GM19452 (cell line): ENCODE data around the gene C18orf63.

Experiments used
- ATAC-seq: cut with Tn5 transposase; IDR thresholded peaks from one replicate; pipeline ENCODE4 v1.9.1; 2021; ENCODE audit not compliant: unreplicated experiment

Gene C18orf63

GRCh38 chr18:74375999-74376398 is 60.4 kb downstream of the C18orf63 start:
- ATAC-seq = no peak

GRCh38 chr18:74376523-74376922 is 60.9 kb downstream of the C18orf63 start:
- ATAC-seq = no peak

GRCh38 chr18:74377776-74378175 is 62.1 kb downstream of the C18orf63 start:
- no peak for ATAC-seq

GRCh38 chr18:74378179-74378682 is 62.6 kb downstream of the C18orf63 start:
- ATAC-seq = no peak

GRCh38 chr18:74380916-74381315 is 65.3 kb downstream of the C18orf63 start:
- no peak for ATAC-seq

GRCh38 chr18:74381621-74382295 is 66.1 kb downstream of the C18orf63 start:
- no peak for ATAC-seq

DNA sequence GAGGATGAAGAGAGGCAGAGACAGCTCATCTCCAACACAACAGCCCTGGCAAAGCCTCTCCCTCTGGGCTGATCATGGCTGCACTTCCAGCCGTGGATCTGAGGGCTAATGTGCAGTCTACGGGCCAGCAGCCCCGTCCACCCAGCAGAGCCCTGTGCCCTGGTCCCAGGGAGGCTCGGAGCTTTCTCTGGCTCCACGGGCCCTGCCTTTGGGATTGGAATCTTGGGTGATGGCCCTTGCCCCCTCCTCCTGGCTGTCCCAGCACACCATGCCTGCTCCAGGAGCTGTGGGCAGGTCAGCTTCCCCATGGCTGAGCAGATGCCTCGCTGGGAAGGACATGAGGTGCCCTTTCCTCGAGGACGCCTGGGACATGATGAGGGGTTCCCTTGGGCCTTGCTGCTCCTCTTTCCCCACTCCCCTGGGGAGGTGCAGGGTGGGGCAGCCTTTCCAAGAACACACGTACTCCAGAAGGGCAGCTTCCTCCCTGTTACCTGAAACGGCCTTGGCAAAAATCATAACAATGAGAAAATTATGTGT is 66.9 kb downstream of the C18orf63 start:
- ATAC-seq = no peak

DNA sequence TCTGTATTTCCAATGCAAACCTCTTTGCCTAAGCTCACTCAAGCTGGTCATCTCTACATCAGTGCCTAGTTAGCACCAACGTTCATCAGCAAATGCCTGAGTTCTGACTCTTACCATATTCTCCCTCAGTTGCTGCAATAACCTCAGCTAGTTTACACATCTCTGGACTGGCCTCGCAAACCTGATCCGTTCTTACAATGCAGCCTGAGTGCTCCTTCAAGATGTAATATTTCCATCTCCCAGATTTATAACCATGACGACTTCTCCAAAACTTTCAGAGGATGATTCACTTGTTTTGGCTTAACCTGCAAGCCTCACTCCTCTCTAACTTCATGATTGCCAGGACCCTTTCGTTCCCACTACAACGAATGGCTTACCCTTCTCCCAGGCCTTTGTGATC is 71.7 kb downstream of the C18orf63 start:
- no peak for ATAC-seq

DNA sequence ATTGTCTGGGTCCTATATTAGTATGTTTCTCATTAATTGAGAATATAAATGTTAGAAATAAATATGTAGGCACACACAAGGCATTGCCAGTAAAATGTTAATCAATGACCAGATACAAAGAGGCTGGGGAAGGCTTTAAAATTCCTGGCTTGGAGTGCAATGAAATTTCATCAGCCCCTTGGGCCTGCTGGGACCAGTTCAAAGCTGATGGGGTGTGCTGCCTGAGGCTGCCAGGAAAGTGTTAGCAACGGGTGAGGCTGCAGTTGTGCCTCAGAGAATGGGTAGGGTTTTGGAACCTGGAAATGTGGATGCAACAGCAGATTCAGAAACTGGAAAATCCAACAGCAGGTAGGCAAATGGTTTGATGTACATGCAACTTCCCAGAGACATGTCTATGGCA is 72.6 kb downstream of the C18orf63 start:
- no peak for ATAC-seq

GRCh38 chr18:74389171-74389927 is 73.7 kb downstream of the C18orf63 start:
- no peak for ATAC-seq

DNA sequence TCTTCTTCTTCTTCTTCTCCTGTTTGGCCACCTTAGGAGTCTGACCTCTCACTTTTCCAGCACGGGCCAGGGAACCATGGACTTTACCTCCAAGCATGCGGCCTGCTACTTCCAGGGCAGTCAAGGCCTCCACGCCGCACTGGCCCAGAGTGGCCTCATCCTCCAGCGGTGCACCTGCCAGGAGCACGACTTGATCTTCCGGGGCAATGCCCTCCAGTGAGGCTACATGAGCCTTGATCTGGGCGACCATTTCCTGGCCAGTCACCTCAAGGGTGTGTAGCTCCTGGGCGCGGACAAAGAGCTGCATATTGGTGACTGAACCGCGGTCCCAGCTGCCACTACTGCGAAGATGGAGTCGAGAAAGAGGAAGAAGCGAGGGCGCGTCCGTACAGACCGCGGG is 74.4 kb downstream of the C18orf63 start:
- no peak for ATAC-seq

GRCh38 chr18:74390900-74391299 is 75.3 kb downstream of the C18orf63 start:
- no peak for ATAC-seq

GRCh38 chr18:74392323-74392722 is 76.7 kb downstream of the C18orf63 start:
- no peak for ATAC-seq

GRCh38 chr18:74395006-74395405 is 79.4 kb downstream of the C18orf63 start:
- no peak for ATAC-seq

- no peak for ATAC-seq
These were observed 80.1 kb downstream of the C18orf63 start for GRCh38 chr18:74395648-74396154.

GRCh38 chr18:74396171-74397169 is 80.8 kb downstream of the C18orf63 start:
- ATAC-seq = no peak

DNA sequence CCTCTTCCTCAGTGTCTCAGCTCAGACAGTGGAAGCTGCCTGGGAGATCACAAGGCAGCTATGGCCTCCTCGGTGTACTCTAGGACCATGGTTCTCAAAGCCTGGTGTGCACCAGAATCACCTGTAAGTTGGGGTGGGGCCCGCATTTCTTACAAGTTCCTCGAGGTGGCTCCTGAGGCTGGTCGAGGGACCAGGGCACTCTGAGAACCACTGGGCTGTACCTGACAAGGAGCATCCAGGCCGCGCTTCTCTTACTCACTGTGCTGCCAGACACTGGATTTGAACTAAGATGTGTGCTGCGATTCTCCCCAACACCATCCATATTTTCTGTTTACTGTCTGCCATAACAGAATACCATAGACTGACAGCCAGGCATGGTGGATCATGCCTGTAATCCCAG is 81.9 kb downstream of the C18orf63 start:
- no peak for ATAC-seq

DNA sequence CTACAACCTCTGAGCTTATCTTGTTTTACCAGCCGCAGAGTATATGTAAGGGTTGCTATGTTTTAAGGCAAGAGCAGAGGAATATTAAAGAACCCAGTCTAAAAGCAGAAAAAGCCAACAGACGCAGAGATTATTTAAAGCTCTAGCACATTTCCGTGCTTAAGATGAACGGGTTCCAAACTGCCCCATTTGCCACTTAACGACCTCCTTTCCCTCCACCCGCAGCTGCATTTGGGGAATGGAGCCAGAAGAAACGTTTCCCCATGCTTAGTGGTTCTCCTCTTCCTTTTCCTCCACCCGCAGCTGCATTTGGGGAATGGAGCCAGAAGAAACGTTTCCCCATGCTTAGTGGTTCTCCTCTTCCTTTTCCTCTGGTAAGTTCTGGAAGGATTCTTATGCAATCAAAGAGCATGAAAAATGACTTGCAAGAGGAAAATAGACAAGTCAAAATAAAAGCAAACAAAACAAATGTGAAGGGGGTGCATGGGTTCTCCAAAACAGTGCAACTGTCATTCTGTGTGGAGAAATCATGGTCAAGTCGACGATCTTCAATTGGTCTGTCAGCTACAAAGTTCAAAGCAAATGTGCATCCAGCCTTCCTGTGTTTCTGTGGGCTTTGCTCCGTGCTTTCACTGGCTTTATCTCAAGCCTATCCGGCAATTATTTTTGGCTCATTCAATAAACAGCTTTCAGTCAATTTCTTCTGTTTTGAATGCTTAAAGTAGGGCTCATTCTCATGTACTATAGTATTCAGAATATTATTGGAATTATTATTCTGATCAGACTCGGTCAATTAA is 83.7 kb downstream of the C18orf63 start:
- no peak for ATAC-seq

GRCh38 chr18:74400813-74401212 is 85.2 kb downstream of the C18orf63 start:
- no peak for ATAC-seq
